ENCODE data around the gene SBNO1. TPM values are rescaled to one million over a fixed set of nuclear protein-coding genes. Genes with fewer than 3 reads are reported as not detected.

SBNO1 gene
- total and polyA plus RNA-seq, 2 donors (not counting 1 experiment from before 2014, with no cell fraction given): 5.9 to 47.5 TPM

- intact Hi-C loops (cut with micrococcal nuclease): no loop called here
- peaks cover 0 to 6% (median 0%) of the 10 kb centered on the region in 4 experiments for H3K27me3 ChIP-seq (replicated peaks in 1 of 4; ENCODE audit: control extremely low read depth in 1 of 4, control insufficient read depth in 3 of 4, insufficient read depth in 4 of 4, low read length in 3 of 4)
- peak; percentile 41 for ATAC-seq (ENCODE audit: low read depth)
Measured at GRCh38 chr12:123269395-123269892, 95.2 kb downstream of the SBNO1 start.

More at GRCh38 chr12:123269395-123269892, 95.2 kb downstream of the SBNO1 start:
- ChIA-PET POLR2A (interaction anchor here (1.4 kb wide), 1 partner anchor 37 kb away, joined by 5 read pairs; the partner anchor contains the start of genes MPHOSPH9 and MTRFR), CTCF (interaction anchor here (0.8 to 1.7 kb wide), 4 partner anchors 11 to 322 kb away, joined by 3 to 11 read pairs (median 3); no protein-coding TSS in a partner anchor)
- H3K4me2 ChIP-seq (replicated peaks; ENCODE audit: low read depth, low read length, poor library complexity, severe bottlenecking): peak overlapping the region; percentile 85
- H3K27me3 Mint-ChIP-seq: no peaks in the 10 kb centered on the region
- H3K27ac ChIP-seq (ENCODE audit: low read length in 2 of 2): no peak overlapping the region
- H3K4me3 ChIP-seq (ENCODE audit: control extremely low read depth in 1 of 5, extremely low read depth in 1 of 5, insufficient read depth in 1 of 5, low read depth in 2 of 5, low read length in 4 of 5): peak overlapping the region; percentile 34 to 55 (median 52)
- H2AFZ ChIP-seq (ENCODE audit: insufficient read depth, low read depth, low read length, poor library complexity, severe bottlenecking): peak overlapping the region; percentile 69
- peaks cover 31 to 37% of the 10 kb centered on the region in 2 donors for H3K4me1 ChIP-seq (ENCODE audit: control insufficient read depth in 2 of 2, insufficient read depth in 2 of 2, low read length in 2 of 2)
- no peaks in the 10 kb centered on the region for H3K9me3 ChIP-seq (ENCODE audit: control extremely low read depth in 1 of 3, control insufficient read depth in 2 of 3, insufficient read depth in 1 of 3, low read length in 2 of 3)
- TF ChIP-seq EZH2 (IDR thresholded peaks at IDR 0.05; ENCODE audit: borderline replicate concordance, insufficient read depth, low read depth, low read length, poor library complexity, severe bottlenecking) (no peak), CTCF (IDR thresholded peaks at IDR 0.05) (peak; percentile 37)
- no peaks in the 10 kb centered on the region for H3K79me2 ChIP-seq (ENCODE audit: control insufficient read depth, insufficient read depth, low read length)
- peak overlapping the region; percentile 63 for H3K9ac ChIP-seq (ENCODE audit: low read length)
- no peaks in the 10 kb centered on the region for H4K20me1 ChIP-seq (ENCODE audit: control insufficient read depth, insufficient read depth, low read length, poor library complexity, severe bottlenecking)
- H3K4me3 Mint-ChIP-seq: peak overlapping the region; percentile 83
- no peaks in the 10 kb centered on the region for H3K9me3 Mint-ChIP-seq (ENCODE audit: insufficient read depth)
- peak overlapping the region; percentile 33 for H3K27ac Mint-ChIP-seq
- 8% methylated on average over 29 of the region's 32 CpGs for WGBS (ENCODE audit: insufficient coverage)
- peak; percentile 74 for DNase-seq
- H3K4me1 Mint-ChIP-seq: peaks cover 29% of the 10 kb centered on the region
- H3K36me3 ChIP-seq (replicated peaks in 1 of 2; ENCODE audit: control extremely low read depth in 1 of 2, control insufficient read depth in 1 of 2, extremely low read depth in 1 of 2, insufficient read depth in 2 of 2, low read length in 1 of 2): no peaks in the 10 kb centered on the region
